Inferior parietal cortex (tissue), 1 donor: ENCODE results near the gene SELENOT.
"Not testable (repeated sequence)": the region's sequence is repeated elsewhere in the genome, so short reads cannot be mapped to it uniquely, and the experiment has no call there.

Experiments
- DNase-seq: peaks from one replicate; pipeline ENCODE4 v3.0.0-alpha.2; 2016; ENCODE audit errors: extremely low spot score

Gene SELENOT, protein sequence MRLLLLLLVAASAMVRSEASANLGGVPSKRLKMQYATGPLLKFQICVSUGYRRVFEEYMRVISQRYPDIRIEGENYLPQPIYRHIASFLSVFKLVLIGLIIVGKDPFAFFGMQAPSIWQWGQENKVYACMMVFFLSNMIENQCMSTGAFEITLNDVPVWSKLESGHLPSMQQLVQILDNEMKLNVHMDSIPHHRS

DNA sequence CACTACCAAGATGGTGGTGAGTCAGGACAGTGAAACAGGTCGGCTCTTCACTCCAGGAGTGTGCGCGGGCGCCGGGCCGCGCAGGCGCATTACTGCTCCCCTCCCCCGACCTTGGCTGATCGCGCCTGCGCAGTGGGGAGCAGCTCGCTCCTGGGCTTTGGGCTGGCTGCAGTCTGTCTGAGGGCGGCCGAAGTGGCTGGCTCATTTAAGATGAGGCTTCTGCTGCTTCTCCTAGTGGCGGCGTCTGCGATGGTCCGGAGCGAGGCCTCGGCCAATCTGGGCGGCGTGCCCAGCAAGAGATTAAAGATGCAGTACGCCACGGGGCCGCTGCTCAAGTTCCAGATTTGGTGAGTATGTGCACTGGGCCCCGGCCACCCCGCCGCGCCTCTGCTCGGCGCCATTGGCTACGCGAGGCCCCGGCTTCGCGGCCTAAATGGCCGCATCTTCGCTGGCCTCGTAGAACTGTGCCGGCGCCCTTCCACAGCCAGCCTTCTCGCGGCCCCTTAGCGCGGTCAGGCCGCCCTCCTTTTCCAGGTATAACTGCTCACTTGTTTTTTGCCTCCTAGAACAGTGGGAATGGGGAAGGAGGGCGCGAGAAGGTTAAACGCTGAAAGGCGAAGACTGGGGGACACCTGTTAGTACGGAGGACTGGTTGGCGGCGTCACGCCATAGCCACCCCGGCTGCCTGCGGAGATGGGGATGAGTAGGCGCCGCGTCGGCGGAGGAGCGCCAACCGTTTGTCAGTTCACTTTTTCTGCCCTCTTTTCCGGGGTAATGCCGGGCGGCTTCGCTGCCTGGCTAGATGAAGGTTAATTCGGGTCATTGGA is at the start of gene SELENOT:
Gene SELENOT, plus strand, starts transcription at position 169 of the 827 bp plus-strand sequence. Its CDS starts 42 bp downstream, at position 211.
- peak; percentile 96 for DNase-seq

DNA sequence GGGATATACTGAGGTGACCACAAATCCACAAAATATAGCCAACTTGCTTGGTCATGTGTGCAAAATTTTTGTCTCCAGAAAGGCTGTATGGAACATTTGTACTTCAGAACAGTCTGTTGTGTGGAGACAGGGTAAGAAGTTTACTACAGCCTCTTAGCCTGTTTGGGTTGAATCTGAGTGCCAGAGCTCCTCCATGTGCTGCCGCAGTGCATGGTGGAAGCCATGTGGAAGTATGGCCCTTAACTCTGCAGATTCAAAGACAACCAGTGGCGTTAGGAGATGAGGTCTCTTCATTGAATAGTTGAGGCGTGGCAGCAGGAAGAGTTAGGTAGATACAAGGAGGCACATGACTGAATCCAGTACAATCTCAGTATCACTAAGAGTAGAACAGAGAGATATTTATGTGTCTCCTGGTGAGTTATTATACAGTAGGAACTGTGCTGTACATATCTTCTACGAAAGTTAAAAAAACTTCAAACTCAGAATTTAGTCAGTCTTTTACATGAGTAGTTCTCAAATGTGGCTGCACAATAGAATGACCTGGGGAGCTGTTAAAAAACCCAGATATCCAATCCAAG is 47.2 kb upstream of the SELENOT start:
- no peak for DNase-seq

DNA sequence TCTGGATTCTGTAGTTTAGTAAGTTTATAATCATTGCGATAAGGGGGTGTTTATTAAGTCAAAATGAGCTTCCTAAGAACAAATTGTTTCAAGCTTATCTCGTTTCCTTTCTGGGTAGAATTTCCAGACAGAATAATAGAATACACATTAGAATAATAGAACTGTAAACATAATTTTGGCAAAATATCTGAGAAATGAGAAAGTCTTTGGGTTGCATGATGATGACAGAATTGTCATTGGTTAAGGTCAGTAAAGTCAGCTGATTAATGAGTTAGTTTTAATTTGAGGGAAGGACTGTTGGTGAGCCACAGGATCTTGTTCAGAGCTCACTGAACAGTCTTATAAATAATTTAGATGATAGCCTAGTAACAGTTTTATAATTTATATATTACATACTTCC is 46.3 kb upstream of the SELENOT start:
- DNase-seq = no peak

GRCh38 chr3:150557725-150558124 is 45.4 kb upstream of the SELENOT start:
- DNase-seq = no peak

DNA sequence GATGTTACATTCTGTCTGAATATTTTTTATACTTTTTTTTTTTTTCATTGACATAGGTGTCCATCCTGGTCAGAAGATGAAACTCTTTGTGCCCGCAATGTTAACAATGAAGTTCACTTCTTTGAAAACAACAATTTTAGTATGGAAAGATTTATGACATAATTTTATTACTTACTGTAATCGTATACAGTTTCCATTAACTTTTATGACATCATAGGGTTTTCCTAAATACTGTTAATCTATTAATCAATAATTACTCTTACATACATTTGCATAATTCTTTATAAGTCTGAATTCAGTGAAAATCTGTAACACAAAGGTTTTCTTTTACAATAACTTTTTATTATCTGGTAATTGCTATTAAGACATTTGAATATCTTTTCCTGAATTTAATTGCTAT is 38.9 kb upstream of the SELENOT start:
- DNase-seq = no peak

GRCh38 chr3:150567328-150567727 is 35.8 kb upstream of the SELENOT start:
- no peak for DNase-seq

- DNase-seq = no peak
Observed at GRCh38 chr3:150577855-150578254, 25.3 kb upstream of the SELENOT start.

DNA sequence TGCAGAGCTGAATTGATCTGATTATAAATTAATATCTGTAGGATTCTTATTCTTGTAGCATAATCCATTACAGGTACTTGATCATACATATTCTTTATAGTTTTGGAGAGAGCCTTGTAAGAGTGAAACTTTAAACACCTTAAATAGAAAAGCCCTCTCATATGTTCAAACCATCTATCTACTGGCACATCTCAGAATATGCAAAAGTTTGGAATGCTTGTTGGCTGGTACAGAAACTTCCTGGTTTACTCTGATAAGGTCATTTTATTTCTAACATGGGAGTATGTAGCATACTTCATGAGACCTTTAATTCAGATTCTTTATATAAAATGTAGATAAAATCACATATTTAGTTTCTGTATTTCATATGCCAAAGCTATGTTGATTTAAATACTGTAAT is 21.9 kb upstream of the SELENOT start:
- DNase-seq = no peak

DNA sequence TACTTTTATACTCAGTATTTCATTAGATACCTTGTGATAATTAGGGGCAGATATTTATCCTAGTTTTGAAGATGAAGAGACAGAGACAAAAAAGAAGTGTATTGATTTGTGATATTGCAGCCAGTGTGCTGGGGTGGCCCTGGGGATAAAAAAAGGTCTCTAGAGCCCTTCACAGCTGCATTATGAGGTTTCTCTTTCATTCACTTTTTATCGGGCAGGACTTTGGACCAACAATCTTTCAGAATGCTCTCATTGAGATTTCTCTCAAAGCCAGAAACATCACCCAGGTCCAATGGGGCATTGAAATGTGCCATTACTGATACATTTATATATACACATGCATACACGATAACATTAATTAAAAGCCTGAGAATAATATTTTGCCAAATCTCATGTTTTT is 20.5 kb upstream of the SELENOT start:
- no peak for DNase-seq

GRCh38 chr3:150583028-150583427 is 20.1 kb upstream of the SELENOT start:
- DNase-seq = no peak

- DNase-seq = no peak
Observed at GRCh38 chr3:150588027-150588830, 14.9 kb upstream of the SELENOT start.

- no peak for DNase-seq
Observed at GRCh38 chr3:150589759-150590158, 13.4 kb upstream of the SELENOT start.

GRCh38 chr3:150594150-150594549 is 9.0 kb upstream of the SELENOT start:
- DNase-seq = no peak

GRCh38 chr3:150597646-150598045 is 5.5 kb upstream of the SELENOT start:
- DNase-seq = no peak

DNA sequence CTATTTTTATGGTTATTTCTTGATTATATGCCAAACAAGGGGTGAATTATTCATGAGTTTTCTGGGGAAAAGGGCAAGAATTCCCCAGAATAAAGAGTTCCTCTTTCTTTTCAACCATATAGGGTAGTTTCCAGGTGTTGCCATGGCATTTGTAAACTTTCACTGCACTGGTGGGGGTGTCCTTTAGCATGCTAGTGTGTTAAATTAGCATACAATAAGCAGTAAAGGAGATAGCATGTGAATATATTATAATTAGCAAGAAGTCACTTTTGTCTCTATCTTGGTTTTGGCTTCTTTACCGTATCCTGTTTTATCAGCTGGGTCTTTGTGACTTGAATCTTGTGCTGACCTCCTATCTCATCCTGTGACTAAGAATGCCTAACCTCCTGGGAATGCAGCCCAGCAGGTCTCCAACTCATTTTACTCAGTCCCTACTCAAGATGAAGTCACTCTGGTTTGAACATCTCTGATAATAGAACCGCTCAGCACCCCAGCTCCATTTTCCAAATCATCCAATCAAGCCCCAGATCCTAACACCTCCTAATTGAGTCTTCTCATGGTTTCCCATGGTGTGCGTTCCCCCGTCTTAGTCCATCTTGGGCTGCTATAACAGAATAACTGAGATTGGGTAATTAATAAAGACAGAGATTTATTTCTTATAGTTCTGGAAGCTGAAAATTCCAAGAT is 3.4 kb upstream of the SELENOT start:
- no peak for DNase-seq

GRCh38 chr3:150600647-150601530 is 2.2 kb upstream of the SELENOT start:
- not testable (repeated sequence) for DNase-seq

GRCh38 chr3:150602426-150603152 is 532 bp upstream of the SELENOT start:
- no peak for DNase-seq

DNA sequence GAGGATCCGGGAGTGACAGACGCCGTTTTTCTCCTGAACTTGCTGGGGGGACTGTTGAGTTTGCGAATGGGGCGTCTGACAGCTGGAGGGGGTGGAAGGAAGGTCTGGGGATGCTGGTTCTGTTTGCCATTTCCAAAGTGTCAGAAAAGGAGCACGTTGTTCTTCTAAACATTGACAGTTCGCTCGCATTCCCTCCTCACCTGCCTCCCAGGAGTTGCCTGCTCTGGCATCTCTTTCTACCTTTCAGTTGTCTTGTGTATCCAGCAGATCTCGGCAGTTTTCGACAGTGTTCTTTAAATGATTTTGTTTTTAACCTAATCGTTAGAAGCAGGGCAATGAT is 829 bp downstream of the SELENOT start:
- DNase-seq = no peak

- no peak for DNase-seq
Observed at GRCh38 chr3:150605998-150606641, 3.0 kb downstream of the SELENOT start.
